B cell (primary cell): ENCODE data around the gene MAMLD1. TPM values are rescaled to one million over a fixed set of nuclear protein-coding genes. Genes with fewer than 3 reads are reported as not detected.

Experiments
- ATAC-seq: fragments of 200-7000 bp; cut with Tn5 transposase; one replicate; pipeline ENCODE4 v1.10.0; 2021; ENCODE audit warnings: low read depth, mild to moderate bottlenecking, moderate number of reproducible peaks, moderate library complexity
- CTCF ChIA-PET: fragments of 350-600 bp; sonication (Branson Sonifier 250); formaldehyde crosslinking; loops from one replicate; lab custom pipeline; 2021; ENCODE audit warnings: antibody characterized with exemption, inconsistent platforms; lab: Charles Lee
- POLR2A ChIA-PET: fragments of 350-600 bp; sonication (Branson Sonifier 250); formaldehyde crosslinking; loops from one replicate; lab custom pipeline; 2021; ENCODE audit warnings: antibody characterized with exemption; lab: Charles Lee
- DNase-seq: peaks from one replicate; pipeline ENCODE4 v3.0.0; 2013
- H2AFZ ChIP-seq: 2 replicates; pipeline ENCODE4 v1.6.1; 2012; ENCODE audit warnings: mild to moderate bottlenecking, low read depth, low read length; ENCODE audit not compliant: insufficient read depth, poor library complexity, severe bottlenecking
- H3K27ac ChIP-seq, 2 donors: 1 replicate in 1 of 2; 2 replicates in 1 of 2; pipeline ENCODE4 v1.5.1; 2012 to 2013; ENCODE audit warnings: low read length in 2 of 2, mild to moderate bottlenecking in 2 of 2, moderate library complexity in 1 of 2
- H3K27me3 ChIP-seq, 4 experiments: fragments of 200-600 bp in 1 of 4; sonication (generic) in 1 of 4; replicated peaks in 1 of 4; 1 replicate in 2 of 4; 2 replicates in 2 of 4; pipeline versions ENCODE4 v1.6.1 to v1.7.0; 2013 to 2016; ENCODE audit warnings: low read length in 3 of 4, mild to moderate bottlenecking in 2 of 4, mixed read lengths in 1 of 4, moderate library complexity in 1 of 4; ENCODE audit not compliant: insufficient read depth in 4 of 4, control insufficient read depth in 3 of 4; ENCODE audit errors: control extremely low read depth in 1 of 4
- H3K36me3 ChIP-seq, 2 experiments: replicated peaks in 1 of 2; 1 replicate in 1 of 2; 2 replicates in 1 of 2; pipeline versions ENCODE4 v1.6.1 to v1.7.1; 2013; ENCODE audit warnings: low read length in 1 of 2; ENCODE audit not compliant: insufficient read depth in 2 of 2, control insufficient read depth in 1 of 2; ENCODE audit errors: control extremely low read depth in 1 of 2, extremely low read depth in 1 of 2
- H3K4me1 ChIP-seq, 2 donors: fragments of 200-600 bp in 1 of 2; sonication (generic) in 1 of 2; 1 replicate in 1 of 2; 2 replicates in 1 of 2; pipeline versions ENCODE4 v1.5.1 to v1.6.1; 2013 to 2017; ENCODE audit warnings: low read length in 2 of 2; ENCODE audit not compliant: control insufficient read depth in 2 of 2, insufficient read depth in 2 of 2
- H3K4me2 ChIP-seq: replicated peaks from 2 replicates; pipeline ENCODE3; 2012; ENCODE audit warnings: mild to moderate bottlenecking, low read depth, low read length; ENCODE audit not compliant: poor library complexity, severe bottlenecking
- H3K4me3 ChIP-seq, 5 experiments: fragments of 200-600 bp in 1 of 5; sonication (generic) in 1 of 5; 1 replicate in 3 of 5; 2 replicates in 2 of 5; pipeline versions ENCODE4 v1.5.1 to v1.7.0; 2011 to 2016; ENCODE audit warnings: low read length in 4 of 5, mild to moderate bottlenecking in 4 of 5, low read depth in 2 of 5, control low read depth in 1 of 5, moderate library complexity in 1 of 5; ENCODE audit not compliant: insufficient read depth in 1 of 5; ENCODE audit errors: control extremely low read depth in 1 of 5, extremely low read depth in 1 of 5
- H3K79me2 ChIP-seq: fragments of 200-600 bp; sonication (generic); one replicate; pipeline ENCODE4 v1.6.0; 2016; ENCODE audit warnings: low read length; ENCODE audit not compliant: control insufficient read depth, insufficient read depth
- H3K9ac ChIP-seq: fragments of 200-600 bp; sonication (generic); 2 replicates; pipeline ENCODE4 v1.6.1; 2017; ENCODE audit warnings: mild to moderate bottlenecking, low read length, moderate library complexity
- H3K9me3 ChIP-seq, 3 donors: one replicate each; pipeline versions ENCODE4 v1.6.1 to v1.7.1; 2013; ENCODE audit warnings: low read length in 2 of 3; ENCODE audit not compliant: control insufficient read depth in 2 of 3, insufficient read depth in 1 of 3; ENCODE audit errors: control extremely low read depth in 1 of 3
- H4K20me1 ChIP-seq: 2 replicates; pipeline ENCODE4 v1.6.0; 2012; ENCODE audit warnings: mild to moderate bottlenecking, low read length; ENCODE audit not compliant: insufficient read depth, control insufficient read depth, poor library complexity, severe bottlenecking
- H3K27ac Mint-ChIP-seq: one replicate; pipeline ENCODE4 v1.8.0; 2021; ENCODE audit warnings: mixed read lengths
- H3K27me3 Mint-ChIP-seq: one replicate; pipeline ENCODE4 v1.8.0; 2021; ENCODE audit warnings: mixed read lengths
- H3K4me1 Mint-ChIP-seq: one replicate; pipeline ENCODE4 v1.8.0; 2021; ENCODE audit warnings: mixed read lengths
- H3K4me3 Mint-ChIP-seq: one replicate; pipeline ENCODE4 v1.8.0; 2021; ENCODE audit warnings: mixed read lengths
- H3K9me3 Mint-ChIP-seq: one replicate; pipeline ENCODE4 v1.8.0; 2022; ENCODE audit warnings: mixed read lengths; ENCODE audit not compliant: insufficient read depth
- CTCF ChIP-seq: fragments of 200-600 bp; IDR thresholded peaks from one replicate; pipeline ENCODE4 v1.8.0; 2022; ENCODE audit warnings: antibody characterized with exemption, mild to moderate bottlenecking
- EZH2 ChIP-seq: IDR thresholded peaks from 2 replicates; pipeline ENCODE4 v1.6.1; 2012; ENCODE audit warnings: borderline replicate concordance, low read depth, mild to moderate bottlenecking, moderate library complexity, low read length; ENCODE audit not compliant: insufficient read depth, poor library complexity, severe bottlenecking
- WGBS: methylation state at CpG from one replicate; pipeline ENCODE4 v1.1.5; 2013; ENCODE audit warnings: missing lambda C conversion rate; ENCODE audit not compliant: insufficient coverage; 5-methylcytosine and 5-hydroxymethylcytosine counted together
- intact Hi-C: fragments of 100-400 bp; cut with micrococcal nuclease; formaldehyde crosslinking; loops from one replicate; pipeline ENCODE4 v1.10.0; 2022
- polyA plus RNA-seq: library from polyadenylated mRNA; depleted of rRNA; stranded (reverse); fragments of >200 nt; gene quantifications from 2 replicates; pipeline ENCODE4 v1.2.3, GENCODE V29; 2012
- total RNA-seq, 2 donors: library from RNA; stranded (reverse); fragments of 120-200 nt in 1 of 2; gene quantifications; 1 replicate in 1 of 2; 2 replicates in 1 of 2; pipeline versions ENCODE4 v1.2.3 to v1.2.4, GENCODE V29; 2013 to 2022

MAMLD1 gene
- total and polyA plus RNA-seq, 2 donors (not counting 1 experiment from before 2014, with no cell fraction given) = 1.4 to 1.9 TPM

GRCh38 chrX:150365990-150366911 is 3.1 kb downstream of the MAMLD1 start:
- peaks cover 3% of the 10 kb centered on the region for H3K27me3 Mint-ChIP-seq
- Histone ChIP-seq H3K79me2 (no peaks in the 10 kb centered on the region), H3K4me1 (peaks cover 13 to 39% of the 10 kb centered on the region in 2 donors), H4K20me1 (no peaks in the 10 kb centered on the region), H3K27me3 (peaks cover 0 to 7% (median 2%) of the 10 kb centered on the region in 4 experiments), H3K4me2 (peak overlapping the region; percentile 94), H2AFZ (peak overlapping the region; percentile 55), H3K36me3 (no peaks in the 10 kb centered on the region), H3K4me3 (peak overlapping the region; percentile 39 to 62 (median 59)), H3K9me3 (no peaks in the 10 kb centered on the region), H3K27ac (no peak overlapping the region), H3K9ac (peak overlapping the region; percentile 56)
- ChIA-PET POLR2A (no interaction called here), CTCF (interaction anchor here (0.6 to 1.2 kb wide), 2 partner anchors 13 to 131 kb away, joined by 3 read pairs; no protein-coding TSS in a partner anchor)
- H3K9me3 Mint-ChIP-seq = no peaks in the 10 kb centered on the region
- peaks cover 25% of the 10 kb centered on the region for H3K4me1 Mint-ChIP-seq
- WGBS = 0% methylated on average over 3 of the region's 24 CpGs
- intact Hi-C loops = loop anchor here (10.0 kb wide), 1 partner anchor 1029 kb away; the partner anchor contains the start of gene VMA21
- ATAC-seq = no peak
- peak; percentile 22 for DNase-seq
- peak overlapping the region; percentile 86 for H3K4me3 Mint-ChIP-seq
- H3K27ac Mint-ChIP-seq = peak overlapping the region; percentile 32
- TF ChIP-seq EZH2 (no peak), CTCF (no peak)
